Epithelial cell of proximal tubule (primary cell): Measurements from ENCODE around the gene ANKRD49. TPM values are rescaled to one million over a fixed set of nuclear protein-coding genes. Genes with fewer than 3 reads are reported as not detected.

Experiments
- DNase-seq: peaks from one replicate; pipeline ENCODE4 v3.0.0-alpha.2; 2011; ENCODE audit warnings: low read depth
- H3K4me3 ChIP-seq: 2 replicates; pipeline ENCODE4 v1.5.1; 2011; ENCODE audit warnings: low read depth, mild to moderate bottlenecking, low read length
- total RNA-seq: library from RNA; depleted of rRNA; stranded (reverse); fragments of >200 nt; gene quantifications from 2 replicates; pipeline ENCODE4 v1.2.3, GENCODE V29; 2015
- TF ChIP-seq, protein P1 (sequence below): conservative IDR thresholded peaks from 2 replicates; pipeline ENCODE4 v1.5.1; 2012; ENCODE audit warnings: low read depth, mild to moderate bottlenecking, low read length

The ANKRD49 gene
- total RNA-seq, 1 donor from 2014 or later = 7.2 TPM

DNA sequence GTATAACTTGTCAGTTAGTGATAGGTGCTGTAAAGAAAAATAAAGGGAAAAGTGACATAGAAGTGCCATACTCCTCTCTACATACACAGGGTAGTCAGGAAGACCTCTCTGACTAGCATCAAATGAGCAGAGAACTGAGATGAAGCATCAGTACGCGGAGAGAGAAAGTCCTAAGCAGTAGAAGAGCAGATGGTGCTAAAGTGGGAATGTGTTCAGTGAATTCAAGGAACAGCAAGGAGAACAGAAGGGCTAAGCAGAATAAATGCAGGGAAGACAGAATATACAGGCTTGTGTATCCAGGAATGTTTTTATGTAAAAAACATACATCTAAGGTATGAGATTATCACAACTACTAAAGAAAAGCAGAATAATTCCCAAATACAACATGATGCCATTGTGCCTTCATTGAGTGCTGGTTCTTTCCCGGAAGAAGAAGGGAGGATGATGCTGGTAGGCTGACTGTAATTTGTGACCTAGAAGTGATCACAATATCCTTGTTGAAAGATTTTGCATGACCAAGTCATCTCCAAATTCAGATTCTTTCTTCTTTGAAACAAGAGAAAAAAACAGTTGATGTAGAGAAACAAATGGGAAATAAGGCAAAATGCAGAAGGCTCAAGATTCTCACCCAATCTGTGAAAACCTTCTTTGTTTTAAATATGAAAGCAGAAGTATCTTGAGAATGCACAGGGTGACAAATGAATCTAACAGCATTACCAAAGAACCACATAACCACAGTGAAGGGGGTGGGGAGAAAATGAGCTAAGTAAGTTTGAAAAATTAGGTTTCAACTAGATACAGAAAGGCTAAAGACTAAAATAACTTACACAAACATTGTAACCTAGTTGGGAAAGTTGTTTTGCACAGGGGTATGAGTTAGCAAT, 20.6 kb upstream of the ANKRD49 start:
- DNase-seq = no peak
- H3K4me3 ChIP-seq = no peak overlapping the region
- TF ChIP-seq, protein P1, sequence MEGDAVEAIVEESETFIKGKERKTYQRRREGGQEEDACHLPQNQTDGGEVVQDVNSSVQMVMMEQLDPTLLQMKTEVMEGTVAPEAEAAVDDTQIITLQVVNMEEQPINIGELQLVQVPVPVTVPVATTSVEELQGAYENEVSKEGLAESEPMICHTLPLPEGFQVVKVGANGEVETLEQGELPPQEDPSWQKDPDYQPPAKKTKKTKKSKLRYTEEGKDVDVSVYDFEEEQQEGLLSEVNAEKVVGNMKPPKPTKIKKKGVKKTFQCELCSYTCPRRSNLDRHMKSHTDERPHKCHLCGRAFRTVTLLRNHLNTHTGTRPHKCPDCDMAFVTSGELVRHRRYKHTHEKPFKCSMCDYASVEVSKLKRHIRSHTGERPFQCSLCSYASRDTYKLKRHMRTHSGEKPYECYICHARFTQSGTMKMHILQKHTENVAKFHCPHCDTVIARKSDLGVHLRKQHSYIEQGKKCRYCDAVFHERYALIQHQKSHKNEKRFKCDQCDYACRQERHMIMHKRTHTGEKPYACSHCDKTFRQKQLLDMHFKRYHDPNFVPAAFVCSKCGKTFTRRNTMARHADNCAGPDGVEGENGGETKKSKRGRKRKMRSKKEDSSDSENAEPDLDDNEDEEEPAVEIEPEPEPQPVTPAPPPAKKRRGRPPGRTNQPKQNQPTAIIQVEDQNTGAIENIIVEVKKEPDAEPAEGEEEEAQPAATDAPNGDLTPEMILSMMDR = no peak

DNA sequence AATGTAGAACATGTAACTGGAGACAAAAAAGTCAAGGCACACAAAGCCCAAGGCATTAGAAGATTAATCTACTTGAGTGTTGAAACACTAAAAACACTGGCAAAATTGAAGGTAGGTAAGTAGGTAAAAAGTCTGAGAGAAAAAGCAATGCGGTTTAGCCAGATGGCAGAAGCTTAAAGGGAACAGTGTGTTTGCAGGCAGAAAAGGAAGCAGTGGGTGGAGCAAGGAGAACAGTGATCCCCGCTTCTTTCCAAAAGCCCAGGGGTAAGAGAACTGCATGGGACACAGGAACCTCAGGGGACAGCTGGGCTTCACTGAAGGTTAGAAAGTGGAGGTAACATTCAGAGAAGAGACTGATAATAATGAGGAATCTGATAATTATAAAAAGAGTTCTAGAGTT, 16.2 kb upstream of the ANKRD49 start:
- DNase-seq = no peak
- no peak overlapping the region for H3K4me3 ChIP-seq
- TF ChIP-seq, protein P1 = no peak

DNA sequence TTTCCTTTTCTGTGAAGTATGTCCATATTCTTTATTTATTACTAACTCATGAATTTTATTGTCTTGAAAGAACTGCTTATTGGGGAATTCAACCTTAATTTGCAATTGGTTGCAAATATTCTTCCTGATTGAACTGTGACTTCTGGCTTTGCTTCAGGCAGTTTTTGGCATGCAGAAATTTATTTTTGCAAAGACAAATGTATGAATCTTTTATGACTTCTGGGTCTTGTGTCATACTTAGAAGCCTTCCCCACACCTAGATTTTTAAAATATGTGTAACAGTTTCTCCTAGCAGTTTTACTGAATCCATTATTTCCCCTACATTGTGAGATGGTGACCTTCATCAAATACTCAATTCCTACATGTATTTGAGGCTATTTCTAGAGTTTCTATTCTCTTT, 12.4 kb upstream of the ANKRD49 start:
- no peak for DNase-seq
- TF ChIP-seq, protein P1 = no peak
- H3K4me3 ChIP-seq = no peak overlapping the region

DNA sequence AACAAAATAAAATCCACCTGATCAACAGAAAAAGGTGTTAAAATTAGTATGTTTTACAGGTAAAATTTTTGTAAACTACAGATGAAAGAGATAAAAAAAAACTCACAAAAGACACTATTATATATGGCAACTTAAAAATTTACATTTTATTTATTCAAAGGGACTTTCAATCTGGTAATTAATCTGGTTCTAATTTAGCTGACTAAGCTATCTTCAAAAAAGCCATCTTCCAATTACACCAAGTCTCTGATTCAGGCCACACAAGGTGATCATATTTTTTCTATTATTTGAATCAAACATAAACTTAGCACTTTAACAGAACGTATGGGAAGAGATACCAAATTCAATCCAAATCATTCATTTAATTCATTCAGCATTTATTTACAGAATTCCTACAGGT, 7.7 kb upstream of the ANKRD49 start:
- DNase-seq = no peak
- TF ChIP-seq, protein P1 = no peak
- H3K4me3 ChIP-seq = no peak overlapping the region

DNA sequence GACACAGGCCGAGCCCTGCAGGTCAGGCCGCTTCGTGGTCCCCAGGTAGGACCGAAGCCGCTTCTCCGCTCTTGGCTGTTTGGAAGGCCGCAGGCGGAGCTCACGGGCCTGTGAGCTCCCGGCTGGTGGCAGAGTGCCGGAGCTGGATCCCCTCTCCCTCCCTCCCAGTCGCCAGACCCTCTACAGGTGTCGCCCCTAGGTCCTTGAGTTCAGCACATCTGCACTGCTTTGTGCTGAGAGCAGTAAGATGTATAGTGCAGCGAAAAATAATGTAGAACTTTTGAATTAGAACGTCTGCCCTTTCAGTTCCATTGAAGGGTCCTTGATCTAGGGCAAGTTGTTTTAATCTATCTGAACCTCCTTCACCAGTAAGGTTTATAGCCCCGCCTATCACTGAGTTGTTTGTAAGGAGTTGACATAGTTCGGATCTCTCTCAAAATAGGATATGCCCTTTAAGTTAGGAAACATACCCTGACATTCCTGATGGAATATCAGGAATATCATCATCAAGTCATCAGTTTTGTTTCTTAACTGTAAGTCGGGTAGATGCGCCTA, 419 bp downstream of the ANKRD49 start:
- H3K4me3 ChIP-seq = peak overlapping the region; percentile 79
- TF ChIP-seq, protein P1 = no peak
- no peak for DNase-seq

DNA sequence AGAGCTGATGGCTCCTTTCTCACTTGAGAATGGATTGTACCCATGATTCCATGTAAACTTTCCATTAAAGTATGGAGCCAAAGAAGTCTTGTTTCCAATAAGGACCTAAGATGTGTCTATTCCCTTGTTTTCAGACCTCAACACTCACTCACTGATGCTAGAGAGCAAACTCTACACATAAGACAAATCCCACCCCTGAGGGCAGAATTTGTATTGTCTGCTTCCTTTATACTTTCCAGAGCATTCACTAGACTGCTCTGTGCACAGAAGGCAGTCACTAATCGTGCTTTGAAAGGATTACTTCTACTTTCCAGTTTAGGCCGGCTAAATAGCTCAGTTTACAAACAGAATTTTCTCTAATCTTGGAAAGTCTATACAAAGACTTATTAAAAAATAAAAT, 6.4 kb downstream of the ANKRD49 start:
- no peak for DNase-seq
- no peak overlapping the region for H3K4me3 ChIP-seq
- TF ChIP-seq, protein P1 = no peak
